ENCODE data around the gene AQP3. TPM values are rescaled to one million over a fixed set of nuclear protein-coding genes. Genes with fewer than 3 reads are reported as not detected.
"Not testable (repeated sequence)": the region's sequence is repeated elsewhere in the genome, so short reads cannot be mapped to it uniquely, and the experiment has no call there.

AQP3 gene
- total RNA-seq, 2 donors from 2014 or later = 6.8 to 8.4 TPM

GRCh38 chr9:33466565-33467495 is 19.4 kb upstream of the AQP3 start:
- intact Hi-C loops (cut with DNase I, micrococcal nuclease) = loop anchor here (10.0 kb wide), 2 partner anchors 52 to 92 kb away; no protein-coding TSS in a partner anchor
- ATAC-seq = peak; percentile 82
- DNase-seq = peak; percentile 39 to 79

GRCh38 chr9:33465596-33466564 is 18.5 kb upstream of the AQP3 start:
- intact Hi-C loops (cut with DNase I, micrococcal nuclease) = loop anchor here (10.0 kb wide), 2 partner anchors 51 to 91 kb away; no protein-coding TSS in a partner anchor
- ATAC-seq (no peak), DNase-seq (no peak)

GRCh38 chr9:33465096-33465495 is 17.7 kb upstream of the AQP3 start:
- intact Hi-C loops (cut with DNase I, micrococcal nuclease) = loop anchor here (10.0 kb wide), 2 partner anchors 50 to 90 kb away; no protein-coding TSS in a partner anchor
- ATAC-seq (no peak), DNase-seq (no peak)

DNA sequence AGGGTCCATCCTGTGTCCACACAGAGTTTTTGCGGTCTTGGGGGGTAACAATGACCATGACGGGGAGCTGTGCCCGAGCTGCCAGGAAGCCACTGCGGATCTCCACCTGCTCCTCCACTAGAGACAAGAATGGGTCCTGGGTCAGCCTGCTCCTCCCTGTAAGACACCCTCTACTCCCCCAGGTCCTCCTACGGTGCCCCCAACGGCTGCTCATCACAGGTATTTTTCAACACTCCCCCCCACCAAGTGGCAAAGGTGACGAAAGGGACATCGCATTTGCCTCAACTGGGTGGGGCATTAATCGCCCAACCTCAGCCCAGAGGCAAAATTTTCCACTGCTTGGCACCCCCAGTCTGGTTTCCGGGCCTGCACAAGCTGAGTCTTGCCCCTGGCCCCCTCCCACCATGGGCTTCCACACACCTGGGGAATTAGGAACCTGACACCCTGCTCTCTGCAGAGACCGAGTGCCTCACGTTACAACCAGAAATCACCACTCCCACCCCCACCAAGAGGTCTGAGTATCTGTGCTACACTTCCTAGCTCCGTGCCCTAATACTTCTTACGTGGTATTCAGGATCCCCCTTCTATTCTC is 16.7 kb upstream of the AQP3 start:
- DNase-seq (no peak), ATAC-seq (no peak)
- intact Hi-C loops (cut with DNase I, micrococcal nuclease) = loop anchor here (10.0 kb wide), 2 partner anchors 49 to 89 kb away; no protein-coding TSS in a partner anchor

- ATAC-seq (no peak), DNase-seq (no peak)
- intact Hi-C loops (cut with DNase I, micrococcal nuclease) = loop anchor here (10.0 kb wide), 2 partner anchors 48 to 88 kb away; no protein-coding TSS in a partner anchor
These were observed 15.8 kb upstream of the AQP3 start for GRCh38 chr9:33463151-33463550.

- intact Hi-C loops (cut with DNase I, micrococcal nuclease) = loop anchor here (10.0 kb wide), 2 partner anchors 47 to 87 kb away; no protein-coding TSS in a partner anchor
- peak; percentile 73 for ATAC-seq
These were observed 14.1 kb upstream of the AQP3 start for GRCh38 chr9:33461492-33461891.

GRCh38 chr9:33460854-33461253 is 13.5 kb upstream of the AQP3 start:
- DNase-seq (no peak), ATAC-seq (no peak)
- intact Hi-C loops (cut with DNase I, micrococcal nuclease) = loop anchor here (10.0 kb wide), 2 partner anchors 46 to 86 kb away; no protein-coding TSS in a partner anchor

More at GRCh38 chr9:33461492-33461891, 14.1 kb upstream of the AQP3 start:
- no peak for DNase-seq

- ATAC-seq (no peak), DNase-seq (no peak)
- intact Hi-C loops (cut with DNase I, micrococcal nuclease) = no loop called here
These were observed 11.7 kb upstream of the AQP3 start for GRCh38 chr9:33459115-33459514.

DNA sequence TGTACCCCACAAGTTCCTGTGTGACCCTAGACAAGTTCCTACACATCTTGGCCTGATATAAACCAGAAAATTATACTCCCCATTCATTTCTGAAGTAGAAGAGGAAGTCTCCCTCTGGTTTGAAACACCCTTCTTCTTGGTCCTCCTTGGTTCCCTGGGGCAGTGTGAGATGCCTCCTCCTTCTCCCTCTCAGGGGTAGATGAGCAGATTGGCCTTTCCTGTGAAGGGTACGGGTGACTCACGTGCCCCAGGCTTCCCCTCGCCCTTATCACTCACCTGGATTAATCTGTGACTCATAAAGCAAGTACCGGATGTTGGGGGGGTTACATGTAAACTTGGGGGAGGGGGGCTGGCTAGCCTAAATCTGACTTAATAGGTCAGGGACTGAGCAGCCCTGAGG is 11.1 kb upstream of the AQP3 start:
- DNase-seq (no peak), ATAC-seq (peak; percentile 24)
- intact Hi-C loops (cut with DNase I, micrococcal nuclease) = no loop called here

DNA sequence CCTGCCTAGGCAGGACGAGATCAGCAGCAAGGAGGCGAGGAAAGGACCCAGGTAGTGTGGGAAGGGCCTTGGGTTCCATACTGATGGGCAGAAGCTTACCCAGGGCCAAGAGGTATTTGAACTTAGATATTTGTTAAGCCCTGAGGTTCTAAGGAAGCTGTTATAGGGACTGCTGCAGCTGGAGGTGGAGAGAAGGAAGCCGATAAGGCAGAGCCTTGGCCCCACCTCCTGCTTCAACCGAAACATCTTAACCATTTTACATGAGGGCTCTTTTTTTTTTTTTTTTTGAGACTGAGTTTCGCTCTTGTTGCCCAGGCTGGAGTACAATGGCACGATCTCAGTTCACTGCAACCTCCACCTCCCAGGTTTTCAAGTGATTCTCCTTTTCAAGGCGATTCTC is 8.6 kb upstream of the AQP3 start:
- ATAC-seq (no peak), DNase-seq (no peak)
- intact Hi-C loops (cut with DNase I, micrococcal nuclease) = no loop called here

DNA sequence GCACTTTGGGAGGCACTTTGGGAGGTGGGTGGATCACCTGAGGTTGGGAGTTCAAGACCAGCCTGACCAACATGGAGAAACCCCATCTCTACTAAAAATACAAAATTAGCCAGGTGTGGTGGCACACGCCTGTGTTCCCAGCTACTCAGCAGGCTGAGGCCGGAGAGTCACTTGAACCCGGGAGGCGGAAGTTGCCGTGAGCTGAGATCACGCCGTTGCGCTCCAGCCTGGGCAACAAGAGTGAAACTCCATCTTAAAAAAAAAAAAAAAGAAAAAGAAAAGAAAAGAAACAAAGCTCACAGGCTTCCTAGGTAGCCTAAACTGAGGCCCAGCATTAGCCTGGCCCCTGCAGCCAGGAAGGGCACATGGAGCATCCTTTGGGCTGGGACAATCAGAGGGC is 8.1 kb upstream of the AQP3 start:
- ATAC-seq; intact Hi-C loops (cut with DNase I, micrococcal nuclease); DNase-seq: not testable (repeated sequence)

GRCh38 chr9:33454661-33455026 is 7.3 kb upstream of the AQP3 start:
- intact Hi-C loops (cut with DNase I, micrococcal nuclease); DNase-seq; ATAC-seq: not testable (repeated sequence)

DNA sequence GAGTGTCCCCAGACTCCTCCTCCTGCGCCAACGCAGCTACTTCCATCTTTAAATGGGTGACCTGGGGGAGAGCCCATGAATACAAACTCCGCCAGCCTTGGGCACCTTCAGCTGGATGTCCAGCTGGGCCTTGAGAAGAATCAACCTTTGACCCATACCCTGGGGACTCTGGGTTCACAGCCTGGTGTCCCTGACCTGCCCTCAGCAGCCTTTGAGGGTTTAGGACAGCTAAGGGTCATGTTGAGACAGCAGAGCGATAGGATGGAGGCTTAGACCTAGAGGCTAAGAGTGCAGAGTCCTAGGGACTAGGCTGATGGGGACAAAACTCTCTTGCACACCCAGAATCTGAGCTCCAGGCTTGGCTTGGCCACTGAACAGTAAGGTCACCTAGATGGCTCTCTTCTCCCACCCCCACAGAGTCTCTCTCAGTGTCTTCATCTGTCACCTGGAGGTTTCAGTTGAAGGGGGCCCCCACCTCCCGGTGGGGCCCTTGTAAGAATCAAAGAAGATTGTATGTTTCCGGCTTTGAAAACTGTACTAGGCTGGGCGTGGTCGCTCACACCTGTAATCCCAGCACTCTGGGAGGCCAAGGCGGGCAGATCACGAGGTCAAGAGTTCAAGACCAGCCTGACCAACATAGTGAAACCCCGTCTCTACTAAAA is 6.7 kb upstream of the AQP3 start:
- DNase-seq = no peak
- intact Hi-C loops (cut with DNase I, micrococcal nuclease) = no loop called here
- ATAC-seq = no peak

GRCh38 chr9:33453286-33453860 is 6.0 kb upstream of the AQP3 start:
- ATAC-seq (no peak), DNase-seq (no peak)
- intact Hi-C loops (cut with DNase I, micrococcal nuclease) = no loop called here

GRCh38 chr9:33452828-33453271 is 5.5 kb upstream of the AQP3 start:
- DNase-seq = peak; percentile 41 to 57
- intact Hi-C loops (cut with DNase I, micrococcal nuclease) = no loop called here
- ATAC-seq = peak; percentile 72

DNA sequence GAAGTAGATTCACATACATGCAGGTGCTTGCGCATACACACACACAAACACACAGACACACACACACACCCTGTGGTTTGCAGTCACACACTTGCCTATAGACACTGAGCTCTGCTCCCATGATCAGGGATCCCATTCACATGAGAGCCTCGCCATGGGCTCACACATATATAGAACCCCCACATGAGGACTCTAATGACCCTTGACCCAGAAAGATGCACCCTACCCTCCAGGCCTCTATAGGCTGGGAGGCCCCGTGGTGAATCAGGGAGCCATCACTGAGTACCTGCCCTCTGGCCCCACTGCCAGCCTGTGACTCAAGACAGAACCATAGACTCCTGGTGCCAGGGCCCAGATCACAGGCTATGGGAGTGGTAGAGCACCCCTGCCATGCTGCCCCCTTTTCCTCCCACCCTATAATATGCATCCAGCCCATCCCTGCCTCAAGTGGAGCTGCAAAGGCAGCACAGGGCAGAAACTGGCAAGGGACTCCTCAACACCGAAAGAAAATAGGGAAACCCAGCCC is 3.3 kb upstream of the AQP3 start:
- intact Hi-C loops (cut with DNase I, micrococcal nuclease) = no loop called here
- ATAC-seq (no peak), DNase-seq (no peak)

DNA sequence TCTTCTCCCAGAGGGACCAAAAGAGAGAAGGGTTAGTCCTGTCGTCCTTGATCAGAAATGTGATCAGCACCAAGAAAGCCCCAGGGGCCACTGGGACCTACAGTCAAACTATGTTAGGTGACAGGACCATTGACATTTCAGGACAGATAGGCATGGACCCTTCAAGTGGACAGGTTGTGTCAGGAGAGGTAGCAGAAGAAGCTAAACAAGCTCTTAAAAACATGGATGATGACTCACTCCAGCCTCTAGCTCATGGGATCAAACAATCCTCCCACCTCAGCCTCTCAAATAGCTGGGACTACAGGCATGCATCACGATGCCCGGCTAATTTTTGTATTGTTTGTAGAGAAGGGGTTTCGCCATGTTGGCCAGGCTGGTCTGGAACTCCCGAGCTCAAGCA is 2.3 kb upstream of the AQP3 start:
- intact Hi-C loops (cut with DNase I, micrococcal nuclease) = no loop called here
- ATAC-seq = no peak

More for the DNA sequence above, 2.3 kb upstream of the AQP3 start:
- DNase-seq = no peak

Data from left colon (tissue), 2 donors.